Airway epithelial cell (primary cell): ENCODE results near the gene SHISA9. TPM values are rescaled to one million over a fixed set of nuclear protein-coding genes. Genes with fewer than 3 reads are reported as not detected.

Experiments used
- total RNA-seq: library from RNA; depleted of rRNA; stranded (reverse); fragments of >200 nt; gene quantifications from 2 replicates; pipeline ENCODE4 v1.2.3, GENCODE V29; 2015

The SHISA9 gene
- total RNA-seq: not detected in 2 replicates

GRCh38 chr16:12901597-12902461 lies at the start of gene SHISA9:
TSS of gene SHISA9 (plus strand) at chr16:12901598.

Other genes starting within 250 kb of the SHISA9 start
- 1.6 and 1.9 TPM in 2 replicates for gene CPPED1, start 97.7 kb upstream of the SHISA9 start, total RNA-seq